Neuronal stem cell (in vitro differentiated cells): ENCODE measurements around the gene HPS3.

Source experiments
- DNase-seq: peaks from one replicate; pipeline ENCODE4 v3.0.0-alpha.2; 2013; ENCODE audit warnings: low spot score
- H2AFZ ChIP-seq: one replicate; pipeline ENCODE4 v1.6.1; 2013; ENCODE audit warnings: mild to moderate bottlenecking, low read length, inconsistent platforms
- H2AK5ac ChIP-seq: 2 replicates; pipeline ENCODE4 v1.6.1; 2013; ENCODE audit warnings: low read depth, mild to moderate bottlenecking, inconsistent platforms, low read length, moderate library complexity, mixed read lengths
- H2BK120ac ChIP-seq: 2 replicates; pipeline ENCODE4 v1.6.1; 2013; ENCODE audit warnings: low read depth, mild to moderate bottlenecking, inconsistent platforms, low read length, moderate library complexity, mixed read lengths
- H2BK12ac ChIP-seq: one replicate; pipeline ENCODE4 v1.6.1; 2013; ENCODE audit warnings: low read length, inconsistent platforms
- H2BK15ac ChIP-seq: 2 replicates; pipeline ENCODE4 v1.6.1; 2013; ENCODE audit warnings: mild to moderate bottlenecking, low read length, inconsistent platforms, mixed read lengths
- H2BK5ac ChIP-seq: one replicate; pipeline ENCODE4 v1.6.1; 2013; ENCODE audit warnings: inconsistent platforms, mild to moderate bottlenecking, low read length, moderate library complexity
- H3K14ac ChIP-seq: one replicate; pipeline ENCODE4 v1.6.1; 2013; ENCODE audit warnings: low read length, inconsistent platforms
- H3K18ac ChIP-seq: 2 replicates; pipeline ENCODE4 v1.6.1; 2013; ENCODE audit warnings: low read length, inconsistent platforms
- H3K23ac ChIP-seq: 2 replicates; pipeline ENCODE4 v1.6.1; 2013; ENCODE audit warnings: low read depth, mild to moderate bottlenecking, mixed read lengths, low read length, inconsistent platforms; ENCODE audit not compliant: poor library complexity
- H3K27ac ChIP-seq: replicated peaks from 3 replicates; pipeline ENCODE4 v1.5.1; 2013; ENCODE audit warnings: low read length, inconsistent platforms
- H3K27me3 ChIP-seq, 3 experiments: 2 replicates each; pipeline ENCODE4 v1.6.1; 2013; ENCODE audit warnings: low read length in 3 of 3, mild to moderate bottlenecking in 2 of 3, inconsistent platforms in 1 of 3, low read depth in 1 of 3, mixed read lengths in 1 of 3, moderate library complexity in 1 of 3; ENCODE audit not compliant: control insufficient read depth in 3 of 3, insufficient read depth in 3 of 3
- H3K36me3 ChIP-seq, 2 donors: replicated peaks in 1 of 2; 2 replicates each; pipeline ENCODE4 v1.6.1; 2013; ENCODE audit warnings: low read length in 2 of 2; ENCODE audit not compliant: control insufficient read depth in 2 of 2, insufficient read depth in 2 of 2
- H3K4ac ChIP-seq: 2 replicates; pipeline ENCODE4 v1.6.1; 2013; ENCODE audit warnings: inconsistent platforms, mild to moderate bottlenecking, low read length, moderate library complexity
- H3K4me1 ChIP-seq, 2 donors: 1 replicate in 1 of 2; 2 replicates in 1 of 2; pipeline ENCODE4 v1.6.1; 2013; ENCODE audit warnings: low read length in 2 of 2, low read depth in 1 of 2; ENCODE audit not compliant: control insufficient read depth in 2 of 2, insufficient read depth in 1 of 2
- H3K4me2 ChIP-seq: one replicate; pipeline ENCODE4 v1.6.1; 2013; ENCODE audit warnings: mild to moderate bottlenecking, low read length, inconsistent platforms; ENCODE audit not compliant: insufficient read depth, poor library complexity, severe bottlenecking
- H3K4me3 ChIP-seq, 2 donors: 2 replicates each; pipeline ENCODE4 v1.5.1; 2013; ENCODE audit warnings: low read length in 2 of 2, mild to moderate bottlenecking in 2 of 2, inconsistent platforms in 1 of 2, moderate library complexity in 1 of 2
- H3K79me1 ChIP-seq: one replicate; pipeline ENCODE4 v1.6.1; 2013; ENCODE audit warnings: low read depth, mild to moderate bottlenecking, inconsistent platforms, low read length, moderate library complexity
- H3K9ac ChIP-seq: one replicate; pipeline ENCODE4 v1.6.1; 2013; ENCODE audit warnings: mild to moderate bottlenecking, low read depth, low read length, inconsistent platforms; ENCODE audit not compliant: poor library complexity
- H3K9me3 ChIP-seq, 2 donors: replicated peaks in 1 of 2; 2 replicates each; pipeline versions ENCODE3 to v1.6.1; 2013; ENCODE audit warnings: low read length in 2 of 2, mild to moderate bottlenecking in 2 of 2, inconsistent platforms in 1 of 2, low read depth in 1 of 2, mixed read lengths in 1 of 2, moderate library complexity in 1 of 2; ENCODE audit not compliant: control insufficient read depth in 2 of 2, insufficient read depth in 1 of 2
- H4K8ac ChIP-seq: one replicate; pipeline ENCODE4 v1.6.1; 2013; ENCODE audit warnings: low read depth, mild to moderate bottlenecking, inconsistent platforms, low read length, moderate library complexity
- H4K91ac ChIP-seq: one replicate; pipeline ENCODE4 v1.6.1; 2013; ENCODE audit warnings: low read length, low read depth, mild to moderate bottlenecking, inconsistent platforms; ENCODE audit not compliant: poor library complexity
- WGBS, 2 donors: extraction: QIAGEN DNeasy Blood & Tissue Kit; methylation state at CpG; one replicate each; pipeline ENCODE4 v1.1.7; 2013; ENCODE audit warnings: missing lambda C conversion rate in 2 of 2, mixed read lengths in 1 of 2; ENCODE audit not compliant: insufficient read length in 2 of 2, insufficient replicate concordance in 1 of 2; ENCODE audit errors: extremely low coverage in 2 of 2; 5-methylcytosine and 5-hydroxymethylcytosine counted together

HPS3 gene

GRCh38 chr3:149131589-149131988 lies 2.2 kb downstream of the HPS3 start:
- Histone ChIP-seq H2AK5ac (no peak overlapping the region), H2BK12ac (no peak overlapping the region), H3K4me2 (no peak overlapping the region), H2AFZ (no peak overlapping the region), H4K8ac (no peak overlapping the region), H3K36me3 (peaks cover 0 to 9% of the 10 kb centered on the region in 2 donors), H3K27me3 (no peaks in the 10 kb centered on the region), H3K4me1 (no peaks in the 10 kb centered on the region), H2BK15ac (no peak overlapping the region), H3K14ac (no peak overlapping the region), H3K9me3 (peaks cover 0 to 6% of the 10 kb centered on the region in 2 donors), H4K91ac (no peak overlapping the region), H3K4ac (no peak overlapping the region), H3K23ac (no peak overlapping the region), H3K9ac (no peak overlapping the region), H3K4me3 (no peak overlapping the region), H3K18ac (no peak overlapping the region), H2BK5ac (no peak overlapping the region), H2BK120ac (no peak overlapping the region), H3K79me1 (no peaks in the 10 kb centered on the region), H3K27ac (no peak overlapping the region)
- WGBS, 2 donors, result no CpG with 5 or more reads among the region's 4 CpGs
- DNase-seq, result no peak

- no peaks in the 10 kb centered on the region for H3K79me1 ChIP-seq
- no peak overlapping the region for H2BK5ac ChIP-seq
- H3K23ac ChIP-seq, result no peak overlapping the region
- no peak overlapping the region for H2BK15ac ChIP-seq
- no peak overlapping the region for H4K8ac ChIP-seq
- no peak overlapping the region for H2AK5ac ChIP-seq
- no peaks in the 10 kb centered on the region for H3K9me3 ChIP-seq
- H3K4ac ChIP-seq, result no peak overlapping the region
- no CpG with 5 or more reads among the region's 3 CpGs for WGBS, 2 donors
- H3K9ac ChIP-seq, result no peak overlapping the region
- H3K27ac ChIP-seq, result no peak overlapping the region
- H3K14ac ChIP-seq, result no peak overlapping the region
- H2AFZ ChIP-seq, result no peak overlapping the region
- no peak overlapping the region for H4K91ac ChIP-seq
- no peak for DNase-seq
- H3K4me1 ChIP-seq, result no peaks in the 10 kb centered on the region
- peaks cover 0 to 9% of the 10 kb centered on the region in 2 donors for H3K36me3 ChIP-seq
- no peak overlapping the region for H3K4me2 ChIP-seq
- H3K18ac ChIP-seq, result no peak overlapping the region
- H2BK12ac ChIP-seq, result no peak overlapping the region
- H2BK120ac ChIP-seq, result no peak overlapping the region
- H3K27me3 ChIP-seq, result no peaks in the 10 kb centered on the region
- H3K4me3 ChIP-seq, result no peak overlapping the region
Measured at GRCh38 chr3:149134575-149134974, 5.1 kb downstream of the HPS3 start.

- H3K4me2 ChIP-seq, result no peak overlapping the region
- peaks cover 4 to 64% of the 10 kb centered on the region in 2 donors for H3K36me3 ChIP-seq
- H2BK15ac ChIP-seq, result no peak overlapping the region
- H3K4ac ChIP-seq, result no peak overlapping the region
- H3K4me3 ChIP-seq, result no peak overlapping the region
- no peak overlapping the region for H3K9ac ChIP-seq
- H4K91ac ChIP-seq, result no peak overlapping the region
- no peaks in the 10 kb centered on the region for H3K79me1 ChIP-seq
- H3K4me1 ChIP-seq, result peaks cover 0 to 3% of the 10 kb centered on the region in 2 donors
- H2AK5ac ChIP-seq, result no peak overlapping the region
- no peak overlapping the region for H4K8ac ChIP-seq
- no peak overlapping the region for H2BK5ac ChIP-seq
- no peak overlapping the region for H2AFZ ChIP-seq
- H3K18ac ChIP-seq, result no peak overlapping the region
- no peak overlapping the region for H2BK12ac ChIP-seq
- H2BK120ac ChIP-seq, result no peak overlapping the region
- no peak overlapping the region for H3K27ac ChIP-seq
- no CpG with 5 or more reads among the region's 4 CpGs for WGBS, 2 donors
- no peaks in the 10 kb centered on the region for H3K27me3 ChIP-seq
- peaks cover 0 to 3% of the 10 kb centered on the region in 2 donors for H3K9me3 ChIP-seq
- H3K23ac ChIP-seq, result no peak overlapping the region
- no peak overlapping the region for H3K14ac ChIP-seq
- no peak for DNase-seq
Measured at GRCh38 chr3:149142682-149143081, 13.2 kb downstream of the HPS3 start.

DNA sequence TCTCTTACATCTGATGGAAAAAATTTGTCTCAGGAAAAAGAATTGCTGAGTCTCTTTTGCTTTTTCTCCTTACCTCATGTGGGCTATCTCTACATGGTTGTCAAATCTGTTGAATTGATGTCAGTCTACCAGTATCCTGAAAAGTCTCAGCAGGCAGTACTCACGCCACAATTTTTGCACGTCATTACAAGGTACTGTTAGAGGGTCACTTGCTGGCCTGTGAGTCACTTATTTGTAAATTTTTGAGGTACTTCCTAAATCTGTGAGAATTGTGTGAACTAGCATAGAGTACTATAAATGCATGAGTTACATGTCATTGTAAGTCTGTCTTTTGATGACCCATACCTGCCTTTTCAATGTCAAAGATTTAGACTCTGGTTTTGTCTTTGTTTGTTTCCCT lies 15.9 kb downstream of the HPS3 start:
- Histone ChIP-seq H3K27me3 (no peaks in the 10 kb centered on the region), H3K79me1 (no peaks in the 10 kb centered on the region), H4K91ac (no peak overlapping the region), H3K23ac (no peak overlapping the region), H3K4ac (no peak overlapping the region), H3K4me2 (no peak overlapping the region), H3K18ac (no peak overlapping the region), H2AK5ac (no peak overlapping the region), H3K9ac (no peak overlapping the region), H3K4me1 (peaks cover 0 to 3% of the 10 kb centered on the region in 2 donors), H2BK12ac (no peak overlapping the region), H3K9me3 (peaks cover 0 to 3% of the 10 kb centered on the region in 2 donors), H3K14ac (no peak overlapping the region), H2AFZ (no peak overlapping the region), H3K4me3 (no peak overlapping the region), H3K36me3 (peaks cover 4 to 82% of the 10 kb centered on the region in 2 donors), H4K8ac (no peak overlapping the region), H2BK5ac (no peak overlapping the region), H3K27ac (no peak overlapping the region), H2BK120ac (no peak overlapping the region), H2BK15ac (no peak overlapping the region)
- WGBS, 2 donors, result no CpG with 5 or more reads among the region's 2 CpGs
- DNase-seq, result no peak
